Measurements from ENCODE around the gene ANXA8.
"Not testable (repeated sequence)": the region's sequence is repeated elsewhere in the genome, so short reads cannot be mapped to it uniquely, and the experiment has no call there.

DNA sequence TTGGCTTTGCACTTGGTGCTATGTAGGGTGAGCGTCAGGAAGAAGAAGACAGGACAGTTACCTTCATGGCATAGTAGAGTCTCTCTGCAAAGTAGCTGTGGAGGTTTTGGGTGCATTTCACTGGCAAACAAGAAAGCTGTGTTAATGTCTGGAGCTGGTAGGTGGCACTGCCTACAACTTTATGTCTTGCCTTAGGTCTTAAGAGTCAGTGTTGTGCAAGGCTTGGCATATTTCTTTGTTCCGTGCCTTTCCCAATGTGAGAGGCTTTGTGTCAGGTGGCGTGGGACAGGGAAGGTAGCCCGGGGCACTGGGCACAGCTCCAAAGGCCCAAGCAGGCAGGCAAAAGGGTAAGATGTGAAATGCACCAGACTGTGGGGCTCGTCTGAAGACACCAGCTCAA, 11.8 kb downstream of the ANXA8 start:
- TF ChIP-seq, protein P1, sequence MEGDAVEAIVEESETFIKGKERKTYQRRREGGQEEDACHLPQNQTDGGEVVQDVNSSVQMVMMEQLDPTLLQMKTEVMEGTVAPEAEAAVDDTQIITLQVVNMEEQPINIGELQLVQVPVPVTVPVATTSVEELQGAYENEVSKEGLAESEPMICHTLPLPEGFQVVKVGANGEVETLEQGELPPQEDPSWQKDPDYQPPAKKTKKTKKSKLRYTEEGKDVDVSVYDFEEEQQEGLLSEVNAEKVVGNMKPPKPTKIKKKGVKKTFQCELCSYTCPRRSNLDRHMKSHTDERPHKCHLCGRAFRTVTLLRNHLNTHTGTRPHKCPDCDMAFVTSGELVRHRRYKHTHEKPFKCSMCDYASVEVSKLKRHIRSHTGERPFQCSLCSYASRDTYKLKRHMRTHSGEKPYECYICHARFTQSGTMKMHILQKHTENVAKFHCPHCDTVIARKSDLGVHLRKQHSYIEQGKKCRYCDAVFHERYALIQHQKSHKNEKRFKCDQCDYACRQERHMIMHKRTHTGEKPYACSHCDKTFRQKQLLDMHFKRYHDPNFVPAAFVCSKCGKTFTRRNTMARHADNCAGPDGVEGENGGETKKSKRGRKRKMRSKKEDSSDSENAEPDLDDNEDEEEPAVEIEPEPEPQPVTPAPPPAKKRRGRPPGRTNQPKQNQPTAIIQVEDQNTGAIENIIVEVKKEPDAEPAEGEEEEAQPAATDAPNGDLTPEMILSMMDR (conservative IDR thresholded peaks at IDR 0.05): not testable (repeated sequence)
- TF ChIP-seq ZFX (IDR thresholded peaks at IDR 0.05): not testable (repeated sequence)

All from C4-2B (cell line).